ENCODE data around the gene GRIN2A. TPM values are rescaled to one million over a fixed set of nuclear protein-coding genes. Genes with fewer than 3 reads are reported as not detected.

GRIN2A gene
- total RNA-seq, 4 donors from 2014 or later, result 0.13 to 1.2 (median 0.30) TPM

DNA sequence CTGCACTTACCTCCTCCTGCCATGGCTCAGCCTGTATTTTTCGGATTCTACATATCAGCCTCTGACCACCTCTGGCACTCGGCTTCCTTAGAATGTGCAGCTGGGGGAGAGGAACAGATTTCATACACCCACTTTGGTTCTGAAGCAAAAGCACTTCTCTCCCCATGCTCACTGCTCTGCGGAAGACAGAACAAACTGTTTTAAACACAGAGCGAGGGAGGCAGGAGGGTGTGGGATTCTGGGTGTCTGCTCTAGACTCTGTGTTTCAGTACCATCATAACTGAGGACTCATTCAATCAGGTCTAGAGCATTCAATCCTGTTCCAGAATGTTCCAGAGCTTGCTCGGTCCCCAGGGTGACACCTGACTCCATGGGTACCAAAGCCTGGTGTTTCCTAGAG, 239.1 kb downstream of the GRIN2A start:
- TF ChIP-seq, protein P1, sequence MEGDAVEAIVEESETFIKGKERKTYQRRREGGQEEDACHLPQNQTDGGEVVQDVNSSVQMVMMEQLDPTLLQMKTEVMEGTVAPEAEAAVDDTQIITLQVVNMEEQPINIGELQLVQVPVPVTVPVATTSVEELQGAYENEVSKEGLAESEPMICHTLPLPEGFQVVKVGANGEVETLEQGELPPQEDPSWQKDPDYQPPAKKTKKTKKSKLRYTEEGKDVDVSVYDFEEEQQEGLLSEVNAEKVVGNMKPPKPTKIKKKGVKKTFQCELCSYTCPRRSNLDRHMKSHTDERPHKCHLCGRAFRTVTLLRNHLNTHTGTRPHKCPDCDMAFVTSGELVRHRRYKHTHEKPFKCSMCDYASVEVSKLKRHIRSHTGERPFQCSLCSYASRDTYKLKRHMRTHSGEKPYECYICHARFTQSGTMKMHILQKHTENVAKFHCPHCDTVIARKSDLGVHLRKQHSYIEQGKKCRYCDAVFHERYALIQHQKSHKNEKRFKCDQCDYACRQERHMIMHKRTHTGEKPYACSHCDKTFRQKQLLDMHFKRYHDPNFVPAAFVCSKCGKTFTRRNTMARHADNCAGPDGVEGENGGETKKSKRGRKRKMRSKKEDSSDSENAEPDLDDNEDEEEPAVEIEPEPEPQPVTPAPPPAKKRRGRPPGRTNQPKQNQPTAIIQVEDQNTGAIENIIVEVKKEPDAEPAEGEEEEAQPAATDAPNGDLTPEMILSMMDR (IDR thresholded peaks at IDR 0.05), result no peak
- ATAC-seq (ENCODE audit: low FRiP score) (no peak), DNase-seq (ENCODE audit: low spot score) (no peak)

DNA sequence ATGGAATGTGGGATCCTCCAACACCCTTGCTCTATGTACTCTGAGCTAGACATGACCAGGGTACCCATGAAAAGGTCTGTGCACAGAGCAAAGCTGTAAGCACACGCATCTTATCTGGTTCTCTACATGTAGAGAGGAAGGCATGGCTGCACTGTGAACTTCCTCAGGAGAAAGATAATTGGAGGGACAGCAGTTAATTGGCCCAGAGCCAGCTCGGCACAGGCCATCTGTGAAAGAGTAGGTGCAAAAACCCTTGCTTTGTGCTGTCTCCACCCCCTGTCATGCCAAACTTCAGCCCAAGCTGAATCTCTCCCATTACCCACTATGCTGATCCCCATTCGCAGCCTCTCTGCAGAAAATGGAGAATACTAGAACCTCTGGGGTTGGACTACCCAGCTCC, 241.0 kb downstream of the GRIN2A start:
- ATAC-seq (ENCODE audit: low FRiP score) (no peak), DNase-seq (ENCODE audit: low spot score) (no peak)
- TF ChIP-seq, protein P1 (IDR thresholded peaks at IDR 0.05), result no peak

DNA sequence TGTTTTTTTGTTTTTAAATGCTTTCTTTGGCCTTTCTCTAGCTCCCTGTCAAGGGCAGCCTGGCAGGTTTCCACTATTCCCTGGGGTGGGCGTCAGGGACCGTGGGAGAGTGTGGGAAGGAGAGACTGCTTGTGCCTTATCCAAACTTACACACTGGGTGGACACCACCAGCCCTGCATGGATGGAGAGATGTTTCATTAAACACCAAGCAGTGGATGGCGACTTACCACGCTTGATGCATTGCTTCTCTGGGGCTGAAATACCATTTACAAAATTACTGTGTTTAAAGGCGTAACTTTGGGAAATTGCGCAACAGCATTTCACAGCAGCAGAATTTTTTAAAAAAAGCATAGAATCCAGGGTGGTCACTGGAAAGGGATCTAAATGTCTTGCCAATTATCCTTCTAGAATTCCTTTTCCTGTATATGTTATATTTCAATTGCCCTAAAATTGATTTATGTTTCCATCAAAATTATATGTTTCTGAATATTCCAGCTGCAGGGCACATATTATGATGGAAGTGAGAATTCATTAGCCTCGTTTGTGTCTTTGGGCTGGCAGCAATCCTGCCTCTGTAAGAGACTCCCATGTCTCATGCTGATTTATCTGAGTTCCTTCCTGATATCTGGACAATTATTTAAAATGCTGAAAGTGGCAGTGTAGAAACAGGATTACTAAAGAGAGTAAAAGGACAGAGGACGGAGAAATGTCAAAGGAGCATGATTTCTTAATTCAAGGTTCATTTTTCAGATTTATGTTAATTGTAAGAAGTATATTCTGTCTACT, 247.3 kb downstream of the GRIN2A start:
- ATAC-seq (ENCODE audit: low FRiP score) (peak; percentile 72), DNase-seq (ENCODE audit: low spot score) (peak; percentile 24)
- TF ChIP-seq, protein P1 (IDR thresholded peaks at IDR 0.05), result no peak

DNA sequence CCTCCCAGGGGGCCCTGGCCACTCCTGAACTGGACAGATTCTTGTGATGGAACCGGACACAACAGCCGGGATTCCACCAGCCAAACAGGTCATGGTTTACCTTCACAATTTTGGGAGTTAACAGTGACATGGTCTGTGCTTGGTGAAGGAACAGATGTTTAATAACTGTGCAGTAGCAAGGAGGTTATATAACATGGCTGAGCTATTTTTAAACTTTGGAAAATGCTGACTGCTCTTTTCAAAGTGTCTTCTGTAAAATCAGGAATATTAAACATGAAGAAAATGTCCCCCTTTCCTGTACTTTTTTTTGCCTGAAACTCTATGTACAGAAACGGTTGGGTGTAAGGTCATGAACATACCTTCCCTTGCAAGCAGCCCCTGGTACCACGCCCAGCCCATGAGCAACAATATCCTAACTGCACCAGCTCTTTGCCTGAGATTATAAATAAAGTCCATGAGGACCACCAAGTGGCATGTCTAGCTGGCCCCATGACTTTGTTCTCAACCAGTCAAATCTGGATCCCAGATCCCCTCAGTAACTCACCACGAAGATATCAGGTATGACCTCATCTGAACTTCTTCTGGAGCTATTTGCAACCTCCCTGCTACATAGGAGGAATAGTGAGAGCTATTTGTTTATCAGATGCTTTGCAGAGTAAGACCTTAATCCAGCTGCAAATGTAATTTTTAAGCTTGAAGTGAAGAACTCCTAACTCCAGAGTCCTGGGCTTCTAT, 249.1 kb downstream of the GRIN2A start:
- ATAC-seq (ENCODE audit: low FRiP score), result no peak
- no peak for DNase-seq (ENCODE audit: low spot score)
- TF ChIP-seq, protein P1 (IDR thresholded peaks at IDR 0.05), result no peak

DNA sequence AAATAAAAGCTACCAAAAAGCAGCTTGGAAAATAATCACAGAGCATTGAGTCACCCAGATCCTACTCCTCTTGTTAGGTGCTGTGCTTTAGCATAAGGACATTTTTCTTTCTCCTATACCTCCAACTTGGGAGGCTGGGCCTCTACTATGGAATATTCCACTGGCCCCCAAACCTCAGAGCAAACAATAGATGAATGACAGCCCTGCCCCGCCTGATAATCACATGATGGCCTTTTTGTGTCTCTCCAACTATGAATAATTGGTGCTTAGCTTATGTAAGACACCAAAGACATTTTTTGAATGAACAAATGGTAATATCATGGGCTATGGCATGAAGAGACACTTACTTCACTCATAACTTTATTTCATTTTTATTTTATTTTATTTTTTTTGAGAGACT, 250.2 kb downstream of the GRIN2A start:
- ATAC-seq (ENCODE audit: low FRiP score), result no peak
- TF ChIP-seq, protein P1 (IDR thresholded peaks at IDR 0.05), result no peak
- DNase-seq (ENCODE audit: low spot score), result no peak

DNA sequence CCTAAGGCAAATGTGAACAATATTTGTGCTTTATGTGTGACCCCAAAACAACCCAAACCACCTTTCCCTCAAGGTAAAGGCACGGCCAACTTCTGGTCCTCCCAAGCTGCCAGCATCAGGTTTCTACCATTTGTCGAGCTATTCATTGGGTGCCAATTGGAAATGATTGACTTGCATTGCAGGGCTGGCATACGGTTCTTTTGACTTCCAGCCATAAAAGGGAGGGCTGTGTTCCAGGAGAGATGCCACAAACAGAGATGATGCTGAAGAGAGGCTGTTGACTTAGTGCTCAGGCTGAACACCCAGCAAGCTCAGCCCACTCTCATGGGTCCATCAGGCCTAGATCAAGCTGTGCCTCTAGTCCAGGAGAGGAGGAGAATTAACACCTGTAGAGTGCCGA, 252.4 kb downstream of the GRIN2A start:
- ATAC-seq (ENCODE audit: low FRiP score) (no peak), DNase-seq (ENCODE audit: low spot score) (no peak)
- TF ChIP-seq, protein P1 (IDR thresholded peaks at IDR 0.05), result no peak

Measured in omental fat pad (tissue), 4 donors.